ENCODE results near the gene SNX25. TPM values are rescaled to one million over a fixed set of nuclear protein-coding genes. Genes with fewer than 3 reads are reported as not detected.

Gene SNX25
- polyA plus RNA-seq, 1 experiment = 11.7 TPM

- ChIA-PET POLR2A (no interaction called here), CTCF (no interaction called here)
- no peak for TF ChIP-seq CTCF (IDR thresholded peaks at IDR 0.05; ENCODE audit: insufficient read depth, low read depth, low read length)
Observed at GRCh38 chr4:185332575-185333464, 123.4 kb downstream of the SNX25 start.

GRCh38 chr4:185334326-185334725 lies 124.9 kb downstream of the SNX25 start:
- ChIA-PET POLR2A (no interaction called here), CTCF (no interaction called here)

More at GRCh38 chr4:185332575-185333464, 123.4 kb downstream of the SNX25 start:
- no peak for DNase-seq (ENCODE audit: low read depth)
- no peaks in the 10 kb centered on the region for H3K36me3 ChIP-seq (ENCODE audit: control insufficient read depth, insufficient read depth, low read length)
- no peak overlapping the region for H3K4me3 ChIP-seq (ENCODE audit: low read depth, low read length)
- no peaks in the 10 kb centered on the region for H3K27me3 ChIP-seq (ENCODE audit: control insufficient read depth, insufficient read depth, low read length)

GRCh38 chr4:185335579-185335978 lies 126.2 kb downstream of the SNX25 start:
- CTCF ChIA-PET = interaction anchor here (0.7 kb wide), 1 partner anchor 117 kb away, joined by 3 read pairs; no protein-coding TSS in a partner anchor
- peaks cover 2% of the 10 kb centered on the region; the same call in 1 of the 2 replicates for H3K36me3 ChIP-seq (ENCODE audit: control insufficient read depth, insufficient read depth, low read length)

More at GRCh38 chr4:185334326-185334725, 124.9 kb downstream of the SNX25 start:
- no peak for DNase-seq (ENCODE audit: low read depth)
- Histone ChIP-seq H3K27me3 (ENCODE audit: control insufficient read depth, insufficient read depth, low read length) (no peaks in the 10 kb centered on the region), H3K4me3 (ENCODE audit: low read depth, low read length) (no peak overlapping the region), H3K36me3 (ENCODE audit: control insufficient read depth, insufficient read depth, low read length) (no peaks in the 10 kb centered on the region)
- no peak for TF ChIP-seq CTCF (IDR thresholded peaks at IDR 0.05; ENCODE audit: insufficient read depth, low read depth, low read length)

GRCh38 chr4:185339941-185340340 lies 130.5 kb downstream of the SNX25 start:
- ChIA-PET POLR2A (no interaction called here), CTCF (no interaction called here)
- TF ChIP-seq CTCF (IDR thresholded peaks at IDR 0.05; ENCODE audit: insufficient read depth, low read depth, low read length) = no peak
- no peaks in the 10 kb centered on the region for H3K27me3 ChIP-seq (ENCODE audit: control insufficient read depth, insufficient read depth, low read length)
- H3K4me3 ChIP-seq (ENCODE audit: low read depth, low read length) = no peak overlapping the region
- H3K36me3 ChIP-seq (ENCODE audit: control insufficient read depth, insufficient read depth, low read length) = peaks cover 9% of the 10 kb centered on the region
- DNase-seq (ENCODE audit: low read depth) = no peak

More at GRCh38 chr4:185335579-185335978, 126.2 kb downstream of the SNX25 start:
- no peak for DNase-seq (ENCODE audit: low read depth)
- Histone ChIP-seq H3K4me3 (ENCODE audit: low read depth, low read length) (no peak overlapping the region), H3K27me3 (ENCODE audit: control insufficient read depth, insufficient read depth, low read length) (no peaks in the 10 kb centered on the region)
- TF ChIP-seq CTCF (IDR thresholded peaks at IDR 0.05; ENCODE audit: insufficient read depth, low read depth, low read length) = no peak
- POLR2A ChIA-PET = no interaction called here

GRCh38 chr4:185341377-185341776 lies 132.0 kb downstream of the SNX25 start:
- Histone ChIP-seq H3K4me3 (ENCODE audit: low read depth, low read length) (no peak overlapping the region), H3K36me3 (ENCODE audit: control insufficient read depth, insufficient read depth, low read length) (peaks cover 9% of the 10 kb centered on the region), H3K27me3 (ENCODE audit: control insufficient read depth, insufficient read depth, low read length) (no peaks in the 10 kb centered on the region)
- CTCF ChIA-PET = interaction anchor here (1.2 kb wide), 1 partner anchor 13 kb away, joined by 4 read pairs; no protein-coding TSS in a partner anchor
- POLR2A ChIA-PET = no interaction called here
- TF ChIP-seq CTCF (IDR thresholded peaks at IDR 0.05; ENCODE audit: insufficient read depth, low read depth, low read length) = no peak
- no peak for DNase-seq (ENCODE audit: low read depth)

All from BJ (cell line).